ENCODE measurements around the gene RPS19. TPM values are rescaled to one million over a fixed set of nuclear protein-coding genes. Genes with fewer than 3 reads are reported as not detected.

Gene RPS19
- total RNA-seq (ENCODE audit: low replicate concordance), result 1,770 and 2,154 TPM in 2 replicates

DNA sequence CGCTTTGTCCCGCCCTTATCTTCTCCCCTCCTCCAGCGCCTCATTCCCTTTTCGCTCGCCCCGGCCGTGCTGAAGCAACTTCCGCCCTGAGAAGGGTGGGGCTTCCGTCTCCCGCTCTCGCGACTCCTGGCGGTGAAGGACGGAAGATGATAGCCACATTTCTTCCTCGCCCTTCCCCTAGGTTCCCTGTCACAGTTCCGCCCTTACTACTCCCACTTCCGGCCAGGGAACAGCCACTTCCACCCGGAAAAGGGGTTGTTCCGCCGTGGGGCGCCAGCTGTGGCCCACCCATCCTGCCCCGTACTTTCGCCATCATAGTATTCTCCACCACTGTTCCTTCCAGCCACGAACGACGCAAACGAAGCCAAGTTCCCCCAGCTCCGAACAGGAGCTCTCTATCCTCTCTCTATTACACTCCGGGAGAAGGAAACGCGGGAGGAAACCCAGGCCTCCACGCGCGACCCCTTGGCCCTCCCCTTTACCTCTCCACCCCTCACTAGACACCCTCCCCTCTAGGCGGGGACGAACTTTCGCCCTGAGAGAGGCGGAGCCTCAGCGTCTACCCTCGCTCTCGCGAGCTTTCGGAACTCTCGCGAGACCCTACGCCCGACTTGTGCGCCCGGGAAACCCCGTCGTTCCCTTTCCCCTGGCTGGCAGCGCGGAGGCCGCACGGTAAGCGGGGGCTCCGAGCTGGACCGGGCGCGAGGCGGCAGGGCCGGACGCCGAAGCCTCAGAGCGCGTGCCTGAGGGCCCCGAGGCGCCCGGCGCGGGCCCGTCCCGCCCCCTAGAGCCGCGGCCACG is at the start of gene RPS19:
RPS19 (plus strand) TSS at position 638 of the 801 bp plus-strand sequence. CDS start 520 bp downstream, outside the sequence.

DNA sequence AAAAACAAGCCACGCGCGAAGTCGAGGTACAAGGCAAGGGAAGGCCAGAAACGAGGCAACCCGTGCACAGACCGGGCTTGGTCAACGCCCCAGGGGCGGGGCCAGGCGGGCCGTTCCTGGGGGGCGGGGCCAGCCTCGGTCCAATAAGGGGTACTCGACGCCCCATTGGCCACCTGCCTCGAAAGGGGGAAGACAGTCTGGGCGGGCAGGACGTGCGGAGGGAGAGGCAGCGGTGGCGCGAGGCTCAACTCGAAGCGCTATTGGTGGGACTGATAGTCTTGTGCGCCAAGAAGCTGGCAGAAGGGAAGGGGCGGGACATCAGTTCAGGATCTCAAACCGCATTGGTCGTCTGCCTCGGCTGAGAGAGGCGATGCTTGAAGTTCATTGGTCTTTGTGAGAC is 15.5 kb upstream of the RPS19 start, which contains the start of gene LYPD4:
LYPD4 (minus strand) TSS at position 83 of the 400 bp plus-strand sequence. CDS start 5,398 bp downstream, outside the sequence.

DNA sequence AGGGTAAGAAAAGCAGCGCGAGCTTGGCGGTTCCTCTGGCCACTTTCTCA is 15.2 kb upstream of the RPS19 start, which contains the start of gene DMRTC2:
DMRTC2 (plus strand) TSS at position 42 of the 50 bp plus-strand sequence. CDS start 2,387 bp downstream, outside the sequence.

DNA sequence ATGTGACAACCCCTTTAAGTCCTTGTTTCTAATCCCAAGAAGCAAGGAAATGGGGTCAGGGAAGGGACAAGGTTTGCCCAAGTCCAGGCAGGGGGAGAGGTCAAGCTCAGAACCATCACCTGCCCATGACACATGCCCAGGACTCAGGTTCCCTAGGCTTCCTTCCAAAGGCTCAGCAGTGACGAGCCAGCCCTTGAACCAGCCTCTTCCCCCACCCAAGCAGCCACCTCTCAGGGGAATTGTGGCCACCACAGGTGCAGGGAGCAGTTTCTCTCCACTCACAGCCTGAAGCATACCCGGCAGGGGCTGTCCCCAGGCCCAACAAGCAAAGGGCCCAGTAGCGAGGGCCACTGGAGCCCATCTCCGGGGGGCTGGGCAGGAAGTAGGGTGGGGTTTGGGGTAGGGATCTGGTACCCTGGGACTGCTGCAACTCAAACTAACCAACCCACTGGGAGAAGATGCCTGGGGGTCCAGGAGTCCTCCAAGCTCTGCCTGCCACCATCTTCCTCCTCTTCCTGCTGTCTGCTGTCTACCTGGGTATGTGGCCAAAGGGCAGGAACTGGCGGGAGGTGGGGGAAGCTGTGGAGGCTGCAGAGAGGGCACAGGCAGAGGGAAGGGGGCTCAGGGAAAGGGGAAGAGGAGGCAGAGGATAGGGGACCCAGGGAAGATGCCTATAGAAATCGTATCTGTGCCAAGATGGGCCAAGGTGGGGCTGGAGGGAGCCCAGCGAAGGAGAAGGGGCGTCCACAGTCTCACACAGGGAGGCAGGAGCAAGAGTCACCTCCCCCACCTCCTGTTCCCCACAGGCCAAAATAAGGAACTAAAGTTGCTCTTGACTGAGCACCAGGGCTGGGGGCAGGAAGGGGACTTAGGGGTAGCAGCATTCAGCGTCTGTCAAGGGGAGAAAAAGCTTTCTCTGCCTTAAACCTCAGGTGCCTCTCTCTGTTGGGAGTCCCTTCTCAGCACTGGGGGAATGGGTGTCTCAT is 17.1 kb downstream of the RPS19 start, which contains the start of gene CD79A:
CD79A (plus strand) TSS at position 433 of the 986 bp plus-strand sequence; CDS start at position 459, 26 bp downstream.

DNA sequence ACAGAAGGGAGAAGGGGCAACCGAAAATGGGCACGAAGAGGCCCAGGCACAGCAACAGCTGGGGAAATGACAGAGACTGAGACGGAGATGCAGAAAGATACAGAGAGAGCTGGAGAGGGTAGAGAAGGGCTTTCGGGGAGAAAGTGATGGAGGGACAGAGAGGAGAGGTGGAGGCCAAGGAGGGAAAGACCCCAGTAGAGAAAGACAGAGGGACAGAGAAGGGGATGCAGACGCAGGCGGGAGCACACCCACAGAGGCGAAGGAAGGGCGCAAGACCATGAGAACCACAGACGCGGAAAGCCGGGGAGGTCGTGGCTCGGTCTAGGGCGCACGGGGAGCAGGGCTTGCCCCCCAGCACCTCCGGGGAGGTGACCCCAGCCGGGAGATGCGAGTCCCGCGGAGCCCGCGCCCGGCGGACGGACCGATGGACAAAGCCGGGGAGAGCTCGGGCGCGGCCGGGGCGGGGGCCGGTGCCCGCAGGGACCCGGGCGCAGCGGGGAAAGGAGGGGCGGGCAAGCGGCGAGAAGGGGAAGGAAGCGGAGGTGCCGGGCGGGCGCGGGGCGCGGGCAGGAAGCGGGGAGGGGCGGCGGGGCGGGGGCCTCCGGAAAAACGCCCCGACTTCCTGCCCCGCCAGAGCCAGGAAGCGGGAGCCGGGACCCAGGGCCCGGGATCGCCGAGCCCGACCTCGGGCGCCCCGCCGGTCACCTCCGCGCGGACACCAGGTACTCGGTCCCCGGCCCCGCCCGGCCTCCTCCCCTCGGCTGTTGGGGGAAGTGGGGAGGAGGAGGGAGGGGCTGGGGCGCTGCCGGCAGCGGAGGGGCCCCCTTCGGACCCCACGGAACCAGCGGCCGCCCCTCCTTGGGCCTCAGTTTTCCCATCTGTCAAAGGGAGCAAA is 22.8 kb downstream of the RPS19 start, which contains the start of gene ARHGEF1:
ARHGEF1 (plus strand) TSS at position 617 of the 895 bp plus-strand sequence. CDS start 4,899 bp downstream, outside the sequence.

Other genes with a start within 250 kb of the RPS19 start
- gene CEACAM4, start 233.2 kb upstream of the RPS19 start, total RNA-seq (ENCODE audit: low replicate concordance), result not detected in 2 replicates
- gene CEACAM7, start 172.0 kb upstream of the RPS19 start, total RNA-seq (ENCODE audit: low replicate concordance), result not detected in 2 replicates
- gene CEACAM5, start 151.6 kb upstream of the RPS19 start, total RNA-seq (ENCODE audit: low replicate concordance), result not detected in 2 replicates
- not detected in 2 replicates for gene CEACAM6, start 104.7 kb upstream of the RPS19 start, total RNA-seq (ENCODE audit: low replicate concordance)
- not detected in 2 replicates for gene CEACAM3, start 63.7 kb upstream of the RPS19 start, total RNA-seq (ENCODE audit: low replicate concordance)
- gene LYPD4, start 15.6 kb upstream of the RPS19 start, total RNA-seq (ENCODE audit: low replicate concordance), result not detected in 2 replicates
- gene DMRTC2, start 15.2 kb upstream of the RPS19 start, total RNA-seq (ENCODE audit: low replicate concordance), result not detected in 2 replicates
- not detected in 2 replicates for gene CD79A, start 17.0 kb downstream of the RPS19 start, total RNA-seq (ENCODE audit: low replicate concordance)
- gene ARHGEF1, start 22.9 kb downstream of the RPS19 start, total RNA-seq (ENCODE audit: low replicate concordance), result 19.0 and 33.1 TPM in 2 replicates
- gene ERFL, start 68.2 kb downstream of the RPS19 start, total RNA-seq (ENCODE audit: low replicate concordance), result under 0.01 TPM in 1 of 2 replicates, not detected in the other
- 317 and 368 TPM in 2 replicates for gene RABAC1, start 99.1 kb downstream of the RPS19 start, total RNA-seq (ENCODE audit: low replicate concordance)
- gene ATP1A3, start 134.0 kb downstream of the RPS19 start, total RNA-seq (ENCODE audit: low replicate concordance), result not detected in 2 replicates
- gene GRIK5, start 210.0 kb downstream of the RPS19 start, total RNA-seq (ENCODE audit: low replicate concordance), result 0.23 TPM in 1 of 2 replicates, not detected in the other
- gene ZNF574, start 215.9 kb downstream of the RPS19 start, total RNA-seq (ENCODE audit: low replicate concordance), result 6.6 and 8.2 TPM in 2 replicates

Measured in smooth muscle cell of the coronary artery (primary cell).